Measurements from ENCODE around the gene CHM. TPM values are rescaled to one million over a fixed set of nuclear protein-coding genes. Genes with fewer than 3 reads are reported as not detected.

The CHM gene
- total and polyA plus RNA-seq, 2 donors (not counting 1 experiment from before 2014, with no cell fraction given), result 13.7 to 25.5 TPM

GRCh38 chrX:85930099-85930498, 117.3 kb downstream of the CHM start:
- H2AFZ ChIP-seq (ENCODE audit: insufficient read depth, low read depth, low read length, poor library complexity, severe bottlenecking), result no peak overlapping the region
- TF ChIP-seq EZH2 (IDR thresholded peaks at IDR 0.05; ENCODE audit: borderline replicate concordance, insufficient read depth, low read depth, low read length, poor library complexity, severe bottlenecking), result no peak
- no peak for TF ChIP-seq CTCF (IDR thresholded peaks at IDR 0.05)
- intact Hi-C loops (cut with micrococcal nuclease), result no loop called here
- ChIA-PET POLR2A (no interaction called here), CTCF (no interaction called here)
- no peaks in the 10 kb centered on the region for H3K36me3 ChIP-seq (replicated peaks in 1 of 2; ENCODE audit: control extremely low read depth in 1 of 2, control insufficient read depth in 1 of 2, extremely low read depth in 1 of 2, insufficient read depth in 2 of 2, low read length in 1 of 2)
- H3K4me1 ChIP-seq (ENCODE audit: control insufficient read depth in 2 of 2, insufficient read depth in 2 of 2, low read length in 2 of 2), result no peaks in the 10 kb centered on the region
- Mint-ChIP-seq H3K27ac (no peak overlapping the region), H3K9me3 (ENCODE audit: insufficient read depth) (no peaks in the 10 kb centered on the region), H3K27me3 (no peaks in the 10 kb centered on the region), H3K4me1 (no peaks in the 10 kb centered on the region), H3K4me3 (no peak overlapping the region)
- DNase-seq (no peak), ATAC-seq (ENCODE audit: low read depth) (no peak)
- H3K4me2 ChIP-seq (replicated peaks; ENCODE audit: low read depth, low read length, poor library complexity, severe bottlenecking), result no peak overlapping the region
- no CpG with 5 or more reads among the region's 3 CpGs for WGBS (ENCODE audit: insufficient coverage)
- no peak overlapping the region for H3K9ac ChIP-seq (ENCODE audit: low read length)
- H3K27ac ChIP-seq (ENCODE audit: low read length in 2 of 2), result no peak overlapping the region
- no peaks in the 10 kb centered on the region for H3K79me2 ChIP-seq (ENCODE audit: control insufficient read depth, insufficient read depth, low read length)
- H3K27me3 ChIP-seq (replicated peaks in 1 of 4; ENCODE audit: control extremely low read depth in 1 of 4, control insufficient read depth in 3 of 4, insufficient read depth in 4 of 4, low read length in 3 of 4), result no peaks in the 10 kb centered on the region
- no peaks in the 10 kb centered on the region for H3K9me3 ChIP-seq (ENCODE audit: control extremely low read depth in 1 of 3, control insufficient read depth in 2 of 3, insufficient read depth in 1 of 3, low read length in 2 of 3)
- H4K20me1 ChIP-seq (ENCODE audit: control insufficient read depth, insufficient read depth, low read length, poor library complexity, severe bottlenecking), result no peaks in the 10 kb centered on the region
- no peak overlapping the region for H3K4me3 ChIP-seq (ENCODE audit: control extremely low read depth in 1 of 5, extremely low read depth in 1 of 5, insufficient read depth in 1 of 5, low read depth in 2 of 5, low read length in 4 of 5)

- CTCF ChIA-PET, result no interaction called here
- no peak for ATAC-seq (ENCODE audit: low read depth)
- Histone ChIP-seq H3K4me2 (replicated peaks; ENCODE audit: low read depth, low read length, poor library complexity, severe bottlenecking) (no peak overlapping the region), H3K27ac (ENCODE audit: low read length in 2 of 2) (no peak overlapping the region), H3K79me2 (ENCODE audit: control insufficient read depth, insufficient read depth, low read length) (no peaks in the 10 kb centered on the region), H3K36me3 (replicated peaks in 1 of 2; ENCODE audit: control extremely low read depth in 1 of 2, control insufficient read depth in 1 of 2, extremely low read depth in 1 of 2, insufficient read depth in 2 of 2, low read length in 1 of 2) (no peaks in the 10 kb centered on the region), H3K4me1 (ENCODE audit: control insufficient read depth in 2 of 2, insufficient read depth in 2 of 2, low read length in 2 of 2) (no peaks in the 10 kb centered on the region), H3K9ac (ENCODE audit: low read length) (no peak overlapping the region), H3K9me3 (ENCODE audit: control extremely low read depth in 1 of 3, control insufficient read depth in 2 of 3, insufficient read depth in 1 of 3, low read length in 2 of 3) (no peaks in the 10 kb centered on the region), H4K20me1 (ENCODE audit: control insufficient read depth, insufficient read depth, low read length, poor library complexity, severe bottlenecking) (no peaks in the 10 kb centered on the region), H2AFZ (ENCODE audit: insufficient read depth, low read depth, low read length, poor library complexity, severe bottlenecking) (no peak overlapping the region), H3K4me3 (ENCODE audit: control extremely low read depth in 1 of 5, extremely low read depth in 1 of 5, insufficient read depth in 1 of 5, low read depth in 2 of 5, low read length in 4 of 5) (no peak overlapping the region), H3K27me3 (replicated peaks in 1 of 4; ENCODE audit: control extremely low read depth in 1 of 4, control insufficient read depth in 3 of 4, insufficient read depth in 4 of 4, low read length in 3 of 4) (no peaks in the 10 kb centered on the region)
- Mint-ChIP-seq H3K9me3 (ENCODE audit: insufficient read depth) (no peaks in the 10 kb centered on the region), H3K27ac (no peak overlapping the region), H3K4me3 (no peak overlapping the region), H3K4me1 (no peaks in the 10 kb centered on the region), H3K27me3 (no peaks in the 10 kb centered on the region)
- POLR2A ChIA-PET, result no interaction called here
- TF ChIP-seq CTCF (IDR thresholded peaks at IDR 0.05), result no peak
- no peak for TF ChIP-seq EZH2 (IDR thresholded peaks at IDR 0.05; ENCODE audit: borderline replicate concordance, insufficient read depth, low read depth, low read length, poor library complexity, severe bottlenecking)
- intact Hi-C loops (cut with micrococcal nuclease), result no loop called here
- no peak for DNase-seq
- no CpG with 5 or more reads among the region's 1 CpG for WGBS (ENCODE audit: insufficient coverage)
These were observed 118.8 kb downstream of the CHM start for GRCh38 chrX:85928606-85929005.

Measured in B cell (primary cell).